ENCODE data around the gene ABCC3.

- TF ChIP-seq, protein P1, sequence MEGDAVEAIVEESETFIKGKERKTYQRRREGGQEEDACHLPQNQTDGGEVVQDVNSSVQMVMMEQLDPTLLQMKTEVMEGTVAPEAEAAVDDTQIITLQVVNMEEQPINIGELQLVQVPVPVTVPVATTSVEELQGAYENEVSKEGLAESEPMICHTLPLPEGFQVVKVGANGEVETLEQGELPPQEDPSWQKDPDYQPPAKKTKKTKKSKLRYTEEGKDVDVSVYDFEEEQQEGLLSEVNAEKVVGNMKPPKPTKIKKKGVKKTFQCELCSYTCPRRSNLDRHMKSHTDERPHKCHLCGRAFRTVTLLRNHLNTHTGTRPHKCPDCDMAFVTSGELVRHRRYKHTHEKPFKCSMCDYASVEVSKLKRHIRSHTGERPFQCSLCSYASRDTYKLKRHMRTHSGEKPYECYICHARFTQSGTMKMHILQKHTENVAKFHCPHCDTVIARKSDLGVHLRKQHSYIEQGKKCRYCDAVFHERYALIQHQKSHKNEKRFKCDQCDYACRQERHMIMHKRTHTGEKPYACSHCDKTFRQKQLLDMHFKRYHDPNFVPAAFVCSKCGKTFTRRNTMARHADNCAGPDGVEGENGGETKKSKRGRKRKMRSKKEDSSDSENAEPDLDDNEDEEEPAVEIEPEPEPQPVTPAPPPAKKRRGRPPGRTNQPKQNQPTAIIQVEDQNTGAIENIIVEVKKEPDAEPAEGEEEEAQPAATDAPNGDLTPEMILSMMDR (IDR thresholded peaks at IDR 0.05) = no peak
- TF ChIP-seq POLR2A (IDR thresholded peaks at IDR 0.05) = no peak
Measured at GRCh38 chr17:50631195-50631907, 3.3 kb upstream of the ABCC3 start.

Measured in lower leg skin (tissue), 3 donors.